GM12801 (cell line): ENCODE measurements around the gene UHRF1.

Experiments used
- CTCF ChIP-seq: IDR thresholded peaks from one replicate; pipeline ENCODE4 v1.5.1; 2011; ENCODE audit warnings: control low read depth; ENCODE audit not compliant: insufficient read length; ENCODE audit errors: extremely low read depth

The UHRF1 gene

GRCh38 chr19:4976401-4977298 is 67.3 kb downstream of the UHRF1 start:
- no peak for TF ChIP-seq CTCF

GRCh38 chr19:4977299-4978174 is 68.2 kb downstream of the UHRF1 start:
- no peak for TF ChIP-seq CTCF

- no peak for TF ChIP-seq CTCF
Observed at GRCh38 chr19:4979211-4979807, 70.0 kb downstream of the UHRF1 start.

GRCh38 chr19:4980067-4980466 is 70.8 kb downstream of the UHRF1 start:
- TF ChIP-seq CTCF, result no peak

GRCh38 chr19:4980838-4981680 is 71.8 kb downstream of the UHRF1 start:
- no peak for TF ChIP-seq CTCF

GRCh38 chr19:4981681-4981958 is 72.3 kb downstream of the UHRF1 start:
- TF ChIP-seq CTCF, result no peak
